ENCODE results near the gene EMC9. TPM values are rescaled to one million over a fixed set of nuclear protein-coding genes. Genes with fewer than 3 reads are reported as not detected.

The EMC9 gene
- total RNA-seq, 1 experiment from 2014 or later = 49.2 TPM

DNA sequence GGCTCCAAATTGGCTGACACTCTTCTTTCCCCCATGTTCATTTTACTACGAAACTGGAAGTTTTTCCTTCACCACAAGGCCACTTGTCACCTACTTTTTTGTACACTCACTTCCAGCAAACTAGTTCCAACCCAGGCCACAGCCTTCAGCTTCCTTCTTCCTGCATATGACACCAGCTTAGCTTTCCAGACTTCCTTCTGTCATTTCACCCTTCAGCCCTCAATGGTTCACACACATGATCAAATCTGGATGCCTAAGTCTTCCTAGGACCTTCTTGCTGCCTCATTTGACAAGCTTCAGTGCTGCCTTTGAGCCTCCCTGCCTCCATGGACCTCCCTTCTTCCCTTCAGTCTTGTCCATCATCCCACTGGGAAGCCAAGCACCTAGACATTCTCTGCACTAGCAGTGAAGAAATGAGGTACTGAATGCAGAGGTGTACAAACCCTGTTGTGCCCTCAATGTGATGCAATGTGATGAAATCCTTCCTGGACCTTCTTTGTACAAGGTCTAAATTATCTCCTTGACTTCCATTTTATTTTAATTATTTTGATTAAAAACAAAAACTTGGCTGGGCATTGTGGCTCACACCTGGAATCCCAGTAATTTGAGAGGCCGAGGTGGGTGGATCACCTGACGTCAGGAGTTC is 26.2 kb upstream of the EMC9 start:
- ChIA-PET POLR2A (interaction anchor here (1.1 kb wide), 2 partner anchors 11 to 26 kb away, joined by 3 to 5 read pairs; partner anchors contain the start of gene EMC9), CTCF (interaction anchor here (1.1 kb wide), 1 partner anchor 12 kb away, joined by 3 read pairs; no protein-coding TSS in a partner anchor)
- H3K27ac Mint-ChIP-seq (ENCODE audit: low read depth, unreplicated experiment) = no peak overlapping the region
- H3K4me3 Mint-ChIP-seq (ENCODE audit: unreplicated experiment) = no peak overlapping the region
- no TSS peak for BruUV-seq (replicated peaks)
- TF ChIP-seq, protein P1, sequence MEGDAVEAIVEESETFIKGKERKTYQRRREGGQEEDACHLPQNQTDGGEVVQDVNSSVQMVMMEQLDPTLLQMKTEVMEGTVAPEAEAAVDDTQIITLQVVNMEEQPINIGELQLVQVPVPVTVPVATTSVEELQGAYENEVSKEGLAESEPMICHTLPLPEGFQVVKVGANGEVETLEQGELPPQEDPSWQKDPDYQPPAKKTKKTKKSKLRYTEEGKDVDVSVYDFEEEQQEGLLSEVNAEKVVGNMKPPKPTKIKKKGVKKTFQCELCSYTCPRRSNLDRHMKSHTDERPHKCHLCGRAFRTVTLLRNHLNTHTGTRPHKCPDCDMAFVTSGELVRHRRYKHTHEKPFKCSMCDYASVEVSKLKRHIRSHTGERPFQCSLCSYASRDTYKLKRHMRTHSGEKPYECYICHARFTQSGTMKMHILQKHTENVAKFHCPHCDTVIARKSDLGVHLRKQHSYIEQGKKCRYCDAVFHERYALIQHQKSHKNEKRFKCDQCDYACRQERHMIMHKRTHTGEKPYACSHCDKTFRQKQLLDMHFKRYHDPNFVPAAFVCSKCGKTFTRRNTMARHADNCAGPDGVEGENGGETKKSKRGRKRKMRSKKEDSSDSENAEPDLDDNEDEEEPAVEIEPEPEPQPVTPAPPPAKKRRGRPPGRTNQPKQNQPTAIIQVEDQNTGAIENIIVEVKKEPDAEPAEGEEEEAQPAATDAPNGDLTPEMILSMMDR (IDR thresholded peaks at IDR 0.05; ENCODE audit: unreplicated experiment) = no peak
- H3K9me3 Mint-ChIP-seq (ENCODE audit: unreplicated experiment) = no peaks in the 10 kb centered on the region
- H3K27me3 Mint-ChIP-seq (ENCODE audit: insufficient read depth, unreplicated experiment) = no peaks in the 10 kb centered on the region
- H3K4me1 Mint-ChIP-seq (ENCODE audit: insufficient read depth, unreplicated experiment) = peaks cover 8% of the 10 kb centered on the region
- no peak for DNase-seq (ENCODE audit: unreplicated experiment)
- H3K36me3 Mint-ChIP-seq (ENCODE audit: insufficient read depth, unreplicated experiment) = peaks cover 42% of the 10 kb centered on the region
- intact Hi-C loops (cut with micrococcal nuclease) = no loop called here

DNA sequence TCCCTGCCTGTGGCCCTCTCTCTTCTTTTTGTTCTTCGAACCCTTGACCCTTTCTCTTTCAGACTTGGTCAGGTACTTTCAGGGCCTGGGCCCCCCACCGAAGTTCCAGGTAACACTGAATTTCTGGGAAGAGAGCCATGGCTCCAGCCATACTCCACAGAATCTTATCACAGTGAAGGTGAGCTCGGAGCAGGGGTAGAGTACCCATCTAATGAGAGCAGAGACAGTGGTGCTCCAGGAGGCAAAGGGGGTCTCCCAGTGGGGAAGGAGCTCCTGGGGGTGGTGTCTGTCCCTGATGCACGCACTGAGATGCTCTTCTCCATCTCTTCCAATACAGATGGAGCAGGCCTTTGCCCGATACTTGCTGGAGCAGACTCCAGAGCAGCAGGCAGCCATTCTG is 24.4 kb upstream of the EMC9 start:
- no peak overlapping the region for H3K4me3 Mint-ChIP-seq (ENCODE audit: unreplicated experiment)
- TF ChIP-seq, protein P1 (IDR thresholded peaks at IDR 0.05; ENCODE audit: unreplicated experiment) = no peak
- H3K4me1 Mint-ChIP-seq (ENCODE audit: insufficient read depth, unreplicated experiment) = peaks cover 12% of the 10 kb centered on the region
- H3K36me3 Mint-ChIP-seq (ENCODE audit: insufficient read depth, unreplicated experiment) = peaks cover 53% of the 10 kb centered on the region
- DNase-seq (ENCODE audit: unreplicated experiment) = no peak
- POLR2A ChIA-PET = interaction anchor here (0.7 kb wide), 1 partner anchor 175 kb away, joined by 3 read pairs; no protein-coding TSS in a partner anchor
- CTCF ChIA-PET = interaction anchor here (0.6 to 1.6 kb wide), 3 partner anchors 30 to 75 kb away, joined by 3 to 4 read pairs (median 3); partner anchors contain the start of gene PSME1
- no peaks in the 10 kb centered on the region for H3K27me3 Mint-ChIP-seq (ENCODE audit: insufficient read depth, unreplicated experiment)
- H3K9me3 Mint-ChIP-seq (ENCODE audit: unreplicated experiment) = no peaks in the 10 kb centered on the region
- H3K27ac Mint-ChIP-seq (ENCODE audit: low read depth, unreplicated experiment) = peak overlapping the region; percentile 64
- intact Hi-C loops (cut with micrococcal nuclease) = no loop called here
- BruUV-seq (replicated peaks) = no TSS peak

DNA sequence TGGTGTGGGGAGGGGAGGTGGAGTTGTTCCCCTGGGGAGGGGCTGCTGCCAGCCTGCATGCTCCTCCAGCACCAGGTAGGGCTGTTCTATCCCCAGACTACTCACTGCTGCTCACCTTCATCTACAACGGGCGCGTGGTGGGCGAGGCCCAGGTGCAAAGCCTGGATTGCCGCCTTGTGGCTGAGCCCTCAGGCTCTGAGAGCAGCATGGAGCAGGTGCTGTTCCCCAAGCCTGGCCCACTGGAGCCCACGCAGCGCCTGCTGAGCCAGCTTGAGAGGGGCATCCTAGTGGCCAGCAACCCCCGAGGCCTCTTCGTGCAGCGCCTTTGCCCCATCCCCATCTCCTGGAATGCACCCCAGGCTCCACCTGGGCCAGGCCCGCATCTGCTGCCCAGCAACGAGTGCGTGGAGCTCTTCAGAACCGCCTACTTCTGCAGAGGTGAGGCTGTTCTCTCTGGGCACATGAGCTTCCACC is 23.2 kb upstream of the EMC9 start:
- peaks cover 53% of the 10 kb centered on the region for H3K36me3 Mint-ChIP-seq (ENCODE audit: insufficient read depth, unreplicated experiment)
- no peaks in the 10 kb centered on the region for H3K9me3 Mint-ChIP-seq (ENCODE audit: unreplicated experiment)
- H3K4me3 Mint-ChIP-seq (ENCODE audit: unreplicated experiment) = no peak overlapping the region
- no TSS peak for BruUV-seq (replicated peaks)
- H3K4me1 Mint-ChIP-seq (ENCODE audit: insufficient read depth, unreplicated experiment) = peaks cover 19% of the 10 kb centered on the region
- TF ChIP-seq, protein P1 (IDR thresholded peaks at IDR 0.05; ENCODE audit: unreplicated experiment) = no peak
- no peak overlapping the region for H3K27ac Mint-ChIP-seq (ENCODE audit: low read depth, unreplicated experiment)
- H3K27me3 Mint-ChIP-seq (ENCODE audit: insufficient read depth, unreplicated experiment) = no peaks in the 10 kb centered on the region
- DNase-seq (ENCODE audit: unreplicated experiment) = no peak
- CTCF ChIA-PET = interaction anchor here (0.9 to 1.6 kb wide), 3 partner anchors 28 to 74 kb away, joined by 3 to 4 read pairs (median 3); partner anchors contain the start of gene PSME1
- POLR2A ChIA-PET = interaction anchor here (0.8 kb wide), 1 partner anchor 9 kb away, joined by 3 read pairs; no protein-coding TSS in a partner anchor
- intact Hi-C loops (cut with micrococcal nuclease) = loop anchor here (5.0 kb wide), 1 partner anchor 72 kb away; the partner anchor contains the start of gene PCK2

DNA sequence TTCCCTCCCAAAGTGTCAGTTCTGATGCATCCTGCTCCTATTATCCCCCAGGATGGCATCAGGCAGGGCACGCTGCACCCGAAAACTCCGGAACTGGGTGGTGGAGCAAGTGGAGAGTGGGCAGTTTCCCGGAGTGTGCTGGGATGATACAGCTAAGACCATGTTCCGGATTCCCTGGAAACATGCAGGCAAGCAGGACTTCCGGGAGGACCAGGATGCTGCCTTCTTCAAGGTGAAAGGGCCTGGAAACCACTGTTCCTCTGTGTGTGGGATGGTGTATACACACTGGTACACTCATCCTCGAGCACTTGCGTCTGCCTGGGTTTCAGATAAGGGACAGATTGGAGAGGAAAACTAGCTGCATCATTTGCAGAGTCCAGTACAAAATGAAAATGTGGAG is 20.7 kb upstream of the EMC9 start:
- POLR2A ChIA-PET = interaction anchor here (0.6 to 3.7 kb wide), 9 partner anchors 9 to 1510 kb away, joined by 3 to 30 read pairs (median 6); partner anchors contain the start of genes DCAF11, IPO4, NRL and PSME1

More for the DNA sequence above, 20.7 kb upstream of the EMC9 start:
- Mint-ChIP-seq H3K4me3 (ENCODE audit: unreplicated experiment) (peak overlapping the region; percentile 88), H3K9me3 (ENCODE audit: unreplicated experiment) (no peaks in the 10 kb centered on the region), H3K36me3 (ENCODE audit: insufficient read depth, unreplicated experiment) (peaks cover 67% of the 10 kb centered on the region), H3K27me3 (ENCODE audit: insufficient read depth, unreplicated experiment) (no peaks in the 10 kb centered on the region), H3K27ac (ENCODE audit: low read depth, unreplicated experiment) (no peak overlapping the region), H3K4me1 (ENCODE audit: insufficient read depth, unreplicated experiment) (peaks cover 11% of the 10 kb centered on the region)
- CTCF ChIA-PET = interaction anchor here (1.2 to 6.8 kb wide), 12 partner anchors 11 to 141 kb away, joined by 4 to 141 read pairs (median 8); partner anchors contain the start of genes DCAF11, IPO4, NRL and PSME2
- BruUV-seq (replicated peaks) = no TSS peak
- intact Hi-C loops (cut with micrococcal nuclease) = loop anchor here (5.0 kb wide), 1 partner anchor 70 kb away; the partner anchor contains the start of gene PCK2
- no peak for DNase-seq (ENCODE audit: unreplicated experiment)
- TF ChIP-seq, protein P1 (IDR thresholded peaks at IDR 0.05; ENCODE audit: unreplicated experiment) = no peak

All from MCF 10A (cell line).